Measurements from ENCODE around the gene SAYSD1.

The SAYSD1 gene

DNA sequence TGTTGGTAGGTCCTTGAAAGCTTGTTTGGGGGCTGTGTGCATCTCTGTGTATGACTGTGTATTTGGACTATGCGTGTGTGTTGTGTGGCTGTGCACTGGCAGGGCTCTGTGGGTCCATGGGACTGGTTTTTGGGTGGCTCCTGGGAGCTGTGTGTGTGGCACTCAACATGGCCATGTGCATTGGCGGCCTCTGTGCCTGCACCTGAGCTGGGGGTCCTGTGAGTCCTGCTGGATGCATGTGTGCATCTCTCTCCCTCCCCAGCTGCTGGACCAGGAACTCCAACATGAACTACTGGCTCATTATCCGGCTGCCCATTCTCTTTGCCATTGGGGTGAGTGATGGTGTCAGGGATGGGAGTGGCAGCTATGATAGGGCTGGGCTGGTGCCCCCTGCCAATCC, 36.3 kb downstream of the SAYSD1 start:
- no peak for TF ChIP-seq CTCF (conservative IDR thresholded peaks at IDR 0.05)
- no peak for TF ChIP-seq ZFX (IDR thresholded peaks at IDR 0.05)
- no peak overlapping the region for H3K27ac ChIP-seq

DNA sequence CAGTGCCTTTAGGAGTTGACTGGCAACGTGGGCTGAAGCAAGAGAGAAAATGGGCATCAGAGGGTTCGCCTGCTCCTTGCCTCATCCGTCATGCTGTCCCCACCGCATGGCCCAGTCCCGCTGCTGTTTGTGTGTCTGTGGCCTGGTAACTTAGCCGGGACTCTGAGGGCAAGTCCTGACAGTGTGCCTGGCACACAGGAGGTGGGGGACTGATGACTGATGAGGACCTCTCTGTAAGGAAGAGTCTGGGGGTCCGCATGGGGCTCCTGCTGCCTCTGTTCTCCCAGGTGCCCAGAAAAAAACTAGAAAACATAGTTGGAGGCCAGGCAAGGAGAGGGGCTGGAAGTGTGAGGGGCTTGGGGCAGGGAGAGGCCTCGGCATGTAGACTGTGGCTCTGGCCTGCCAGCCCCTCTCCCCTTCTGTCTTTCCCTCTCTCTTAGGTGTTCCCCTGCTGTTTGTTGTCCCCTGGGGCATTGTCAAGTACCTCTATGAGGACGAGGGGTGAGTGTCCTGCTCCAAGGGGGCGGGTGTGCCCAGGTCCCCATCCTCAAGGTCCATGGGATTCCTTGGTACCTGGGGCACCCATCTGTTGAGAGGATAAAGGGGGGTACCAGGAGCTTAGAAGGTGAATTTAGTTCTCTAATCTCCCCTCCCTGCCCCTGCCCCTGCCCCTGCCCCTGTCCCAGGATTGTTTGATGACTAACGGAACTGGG, 36.9 kb downstream of the SAYSD1 start:
- TF ChIP-seq ZFX (IDR thresholded peaks at IDR 0.05) (no peak), CTCF (conservative IDR thresholded peaks at IDR 0.05) (no peak)
- no peak overlapping the region for H3K27ac ChIP-seq

DNA sequence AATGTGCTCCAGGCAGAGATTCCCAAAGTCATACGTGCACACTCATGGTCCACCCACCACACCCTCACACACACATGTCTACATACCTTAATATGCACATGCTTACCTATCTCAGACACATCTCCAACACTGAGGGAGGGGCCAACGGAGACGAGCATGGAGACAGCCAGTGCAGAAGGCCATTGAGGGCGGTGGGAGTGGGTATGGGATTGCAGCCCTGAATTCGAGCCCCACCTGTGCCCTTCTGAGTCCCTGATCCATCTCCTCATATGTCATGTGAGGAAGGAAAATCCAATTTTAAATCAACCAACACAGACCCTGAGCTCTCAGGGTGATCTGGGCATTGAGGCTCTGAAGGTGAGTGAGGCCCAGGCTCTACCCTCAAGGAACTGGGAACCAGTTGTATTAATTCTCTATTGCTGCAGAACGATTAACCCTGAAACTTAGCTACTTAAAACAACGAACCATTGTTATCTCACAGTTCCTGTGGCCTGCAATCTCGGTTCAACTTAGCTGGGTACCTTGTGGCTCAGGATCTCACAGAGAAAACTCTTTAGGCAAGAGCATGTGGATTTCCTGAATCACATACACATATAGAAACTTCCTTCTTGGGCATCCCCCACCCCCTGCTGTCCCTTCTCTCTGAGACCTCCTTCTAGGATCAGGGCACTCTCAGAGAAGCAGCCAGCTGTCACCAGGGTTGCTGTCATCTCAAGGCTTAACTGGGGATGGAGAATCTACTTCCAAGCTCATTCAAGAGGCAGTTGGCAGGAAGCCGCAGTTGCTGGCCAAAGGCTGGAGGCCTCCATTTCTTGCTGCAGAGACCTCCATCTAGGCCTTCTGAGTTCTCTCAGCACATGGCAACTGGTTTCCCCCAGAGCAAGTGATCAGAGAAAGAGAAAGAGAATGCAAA, 38.1 kb downstream of the SAYSD1 start:
- no peak for TF ChIP-seq ZFX (IDR thresholded peaks at IDR 0.05)
- no peak for TF ChIP-seq CTCF (conservative IDR thresholded peaks at IDR 0.05)
- H3K27ac ChIP-seq: no peak overlapping the region

GRCh38 chr6:39075807-39076622, 39.0 kb downstream of the SAYSD1 start:
- TF ChIP-seq CTCF (conservative IDR thresholded peaks at IDR 0.05) (no peak), ZFX (IDR thresholded peaks at IDR 0.05) (no peak)
- H3K27ac ChIP-seq: no peak overlapping the region

DNA sequence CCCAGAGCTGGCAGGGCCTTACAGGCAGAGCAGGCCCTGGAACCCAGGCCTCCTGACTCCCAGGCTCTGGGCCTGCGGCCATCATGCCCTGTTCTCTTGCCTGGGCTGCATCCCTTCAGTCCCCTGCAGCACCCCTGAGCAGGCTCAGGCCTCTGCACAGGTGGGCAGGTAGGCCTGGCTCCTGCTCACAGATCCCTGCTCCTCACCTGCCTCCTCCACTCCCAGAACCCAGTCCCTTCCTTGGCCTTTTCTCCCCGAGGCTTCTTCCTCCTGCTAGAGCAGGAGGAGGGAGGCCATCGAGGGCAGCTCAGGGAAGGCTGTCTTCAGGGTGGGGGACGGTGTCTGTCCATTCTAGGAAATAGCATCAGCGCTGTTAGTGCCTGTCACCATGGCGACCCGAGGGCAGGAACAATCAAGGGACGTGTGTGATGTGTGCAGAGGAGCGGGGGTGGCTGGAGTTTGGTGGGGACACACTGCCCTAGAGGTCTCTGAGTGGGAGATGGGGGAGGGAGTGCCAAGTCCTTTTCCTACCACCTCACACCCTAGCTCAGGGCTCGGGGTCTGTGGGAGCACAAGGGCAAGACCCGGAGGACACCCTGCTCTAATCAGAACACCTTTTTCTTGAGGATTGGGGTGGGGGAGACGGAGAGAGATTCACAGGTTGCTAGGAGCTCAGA, 39.8 kb downstream of the SAYSD1 start:
- no peak for TF ChIP-seq ZFX (IDR thresholded peaks at IDR 0.05)

GRCh38 chr6:39074486-39074885, 40.5 kb downstream of the SAYSD1 start:
- TF ChIP-seq ZFX (IDR thresholded peaks at IDR 0.05) (no peak), CTCF (conservative IDR thresholded peaks at IDR 0.05) (no peak)
- H3K27ac ChIP-seq: no peak overlapping the region

More for the DNA sequence above, 39.8 kb downstream of the SAYSD1 start:
- no peak overlapping the region for H3K27ac ChIP-seq
